ENCODE measurements around the gene WDR38.

DNA sequence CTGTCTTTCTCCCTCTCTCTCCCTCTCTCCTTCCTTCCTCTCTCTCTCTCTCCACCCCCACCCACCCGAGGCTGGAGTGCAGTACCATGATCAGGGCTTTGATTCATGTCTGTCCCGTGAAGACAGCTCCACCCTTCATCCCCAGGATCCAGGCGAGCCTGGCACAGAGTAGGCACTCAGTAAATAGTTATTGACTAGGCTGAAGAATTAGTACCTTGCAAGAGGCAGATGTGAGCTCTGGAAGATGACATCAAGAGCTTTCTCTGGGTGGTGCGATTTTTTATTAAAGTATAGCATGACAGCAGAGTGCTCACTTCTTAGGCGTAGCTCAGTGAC is 24.0 kb upstream of the WDR38 start:
- TF ChIP-seq, protein P1, sequence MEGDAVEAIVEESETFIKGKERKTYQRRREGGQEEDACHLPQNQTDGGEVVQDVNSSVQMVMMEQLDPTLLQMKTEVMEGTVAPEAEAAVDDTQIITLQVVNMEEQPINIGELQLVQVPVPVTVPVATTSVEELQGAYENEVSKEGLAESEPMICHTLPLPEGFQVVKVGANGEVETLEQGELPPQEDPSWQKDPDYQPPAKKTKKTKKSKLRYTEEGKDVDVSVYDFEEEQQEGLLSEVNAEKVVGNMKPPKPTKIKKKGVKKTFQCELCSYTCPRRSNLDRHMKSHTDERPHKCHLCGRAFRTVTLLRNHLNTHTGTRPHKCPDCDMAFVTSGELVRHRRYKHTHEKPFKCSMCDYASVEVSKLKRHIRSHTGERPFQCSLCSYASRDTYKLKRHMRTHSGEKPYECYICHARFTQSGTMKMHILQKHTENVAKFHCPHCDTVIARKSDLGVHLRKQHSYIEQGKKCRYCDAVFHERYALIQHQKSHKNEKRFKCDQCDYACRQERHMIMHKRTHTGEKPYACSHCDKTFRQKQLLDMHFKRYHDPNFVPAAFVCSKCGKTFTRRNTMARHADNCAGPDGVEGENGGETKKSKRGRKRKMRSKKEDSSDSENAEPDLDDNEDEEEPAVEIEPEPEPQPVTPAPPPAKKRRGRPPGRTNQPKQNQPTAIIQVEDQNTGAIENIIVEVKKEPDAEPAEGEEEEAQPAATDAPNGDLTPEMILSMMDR (conservative IDR thresholded peaks at IDR 0.05; ENCODE audit: low read depth, low read length) = no peak
- TF ChIP-seq POLR2A (IDR thresholded peaks at IDR 0.05; ENCODE audit: low read depth, low read length) = no peak
- no peak for TF ChIP-seq RFX5 (IDR thresholded peaks at IDR 0.05; ENCODE audit: low read depth, low read length)

Measured in IMR-90 (cell line).